GM19035 (cell line): ENCODE measurements around the gene TIAM2.
"Not testable (repeated sequence)": the region's sequence is repeated elsewhere in the genome, so short reads cannot be mapped to it uniquely, and the experiment has no call there.

ENCODE experiments used
- ATAC-seq: cut with Tn5 transposase; IDR thresholded peaks from one replicate; pipeline ENCODE4 v1.9.1; 2021; ENCODE audit not compliant: unreplicated experiment

TIAM2 gene

DNA sequence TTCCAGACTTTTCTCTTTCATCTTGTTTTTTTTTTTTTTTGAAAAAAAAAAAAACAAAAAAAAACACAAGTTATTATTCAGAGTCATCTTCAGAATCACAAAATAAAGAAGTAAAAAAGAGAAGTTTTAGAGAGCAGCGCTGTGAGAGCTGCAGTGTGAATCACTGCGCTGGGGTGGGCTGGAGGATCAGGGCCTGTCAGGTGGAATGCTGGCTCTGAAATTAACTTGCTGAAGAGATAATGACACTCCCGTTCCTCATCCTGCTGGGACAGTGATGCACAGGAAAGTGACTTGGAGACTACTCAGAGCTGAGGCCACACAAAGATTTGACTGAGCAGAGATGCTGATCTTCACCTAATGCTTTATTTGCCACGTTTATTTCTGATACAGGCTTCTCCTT lies 226.0 kb downstream of the TIAM2 start:
- no peak for ATAC-seq

- no peak for ATAC-seq
Measured at GRCh38 chr6:155222506-155222905, 227.4 kb downstream of the TIAM2 start.

DNA sequence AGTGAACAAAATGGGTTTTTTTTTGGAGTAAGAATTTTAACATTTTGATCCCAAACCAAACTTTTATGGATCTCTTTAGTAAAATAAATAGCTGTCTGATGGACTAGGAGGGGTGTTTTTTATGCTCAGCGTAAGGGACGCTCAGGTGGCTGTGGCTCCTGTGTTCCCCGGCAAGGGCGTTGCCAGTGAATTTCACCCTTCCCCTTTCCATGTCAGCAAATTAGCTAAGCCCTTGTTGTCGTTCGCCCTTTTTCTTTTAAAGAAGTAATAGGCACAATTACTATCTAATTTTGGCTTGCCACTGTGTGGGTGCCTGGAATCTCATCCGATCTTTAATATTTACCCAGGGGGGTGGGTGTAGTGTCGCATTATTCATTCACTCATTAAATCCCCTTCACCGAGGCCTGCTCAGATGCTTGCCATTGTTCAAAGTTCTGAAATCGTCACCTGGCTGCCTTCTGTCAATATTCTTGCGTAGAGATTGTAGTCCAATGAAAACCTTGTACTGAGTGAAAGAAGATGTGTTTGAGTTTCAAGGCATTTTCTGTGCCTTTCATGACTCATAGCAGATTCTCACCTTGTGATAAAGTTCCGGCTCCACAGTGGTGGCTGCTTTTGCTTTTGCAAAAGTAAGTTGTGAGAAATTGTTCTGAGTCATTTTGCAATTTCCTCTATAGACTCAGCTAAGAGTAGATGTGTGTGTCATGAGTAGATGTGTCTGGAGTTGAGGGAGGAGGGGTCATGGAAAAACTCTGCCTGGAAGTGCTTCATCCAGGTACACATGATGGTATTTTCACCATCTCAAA lies 228.7 kb downstream of the TIAM2 start:
- ATAC-seq, result peak; percentile 96

- ATAC-seq, result no peak
Measured at GRCh38 chr6:155224618-155225017, 229.5 kb downstream of the TIAM2 start.

DNA sequence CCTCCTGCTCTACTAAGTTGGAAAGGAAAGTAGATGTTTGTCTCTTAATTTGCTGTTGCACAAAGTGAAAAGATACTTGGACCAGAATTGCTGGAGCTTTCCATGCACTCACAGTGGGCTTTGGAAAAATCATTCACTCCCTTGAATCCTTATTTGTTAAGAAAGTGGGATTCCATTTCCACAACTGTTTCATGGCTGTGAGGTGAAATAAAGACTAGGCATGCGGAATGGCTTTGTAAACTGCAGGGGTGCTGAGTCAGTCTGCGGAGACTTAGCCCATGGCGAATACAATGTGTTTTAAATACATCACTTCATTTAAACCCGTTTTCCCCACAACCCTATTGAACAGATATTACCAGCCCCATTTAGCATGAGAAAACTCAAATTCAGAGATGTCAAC lies 231.9 kb downstream of the TIAM2 start:
- no peak for ATAC-seq

DNA sequence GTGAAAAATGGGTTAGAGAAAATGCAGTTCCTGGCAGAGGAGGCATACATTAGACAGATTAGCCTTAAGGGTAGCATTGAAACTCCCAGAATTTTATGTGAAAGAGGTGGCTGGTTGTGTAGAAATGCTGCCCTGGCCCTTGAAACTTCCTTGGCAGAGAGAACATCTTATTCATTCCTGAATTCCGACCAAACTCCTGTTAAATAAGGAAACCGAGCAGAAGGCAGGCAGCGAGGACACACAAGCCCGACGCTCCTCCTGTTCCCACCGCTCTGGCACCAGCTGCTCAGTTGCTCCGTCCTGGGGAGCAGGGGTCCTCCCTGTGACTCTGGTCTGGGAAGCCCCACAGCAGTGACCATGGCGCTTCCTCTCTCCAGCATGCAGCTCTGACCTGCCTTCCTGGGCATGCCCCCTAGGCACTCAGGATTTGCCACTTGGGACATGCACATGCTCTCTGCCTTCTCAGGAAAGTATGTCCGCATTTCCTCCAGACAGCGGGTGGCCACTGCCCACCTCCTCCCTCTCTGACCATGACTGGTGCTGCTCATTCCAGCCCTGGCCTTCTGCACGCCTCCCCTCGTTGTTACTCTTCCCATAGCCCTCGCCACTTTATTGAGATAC lies 233.5 kb downstream of the TIAM2 start:
- no peak for ATAC-seq

GRCh38 chr6:155230975-155231374 lies 235.9 kb downstream of the TIAM2 start:
- not testable (repeated sequence) for ATAC-seq

DNA sequence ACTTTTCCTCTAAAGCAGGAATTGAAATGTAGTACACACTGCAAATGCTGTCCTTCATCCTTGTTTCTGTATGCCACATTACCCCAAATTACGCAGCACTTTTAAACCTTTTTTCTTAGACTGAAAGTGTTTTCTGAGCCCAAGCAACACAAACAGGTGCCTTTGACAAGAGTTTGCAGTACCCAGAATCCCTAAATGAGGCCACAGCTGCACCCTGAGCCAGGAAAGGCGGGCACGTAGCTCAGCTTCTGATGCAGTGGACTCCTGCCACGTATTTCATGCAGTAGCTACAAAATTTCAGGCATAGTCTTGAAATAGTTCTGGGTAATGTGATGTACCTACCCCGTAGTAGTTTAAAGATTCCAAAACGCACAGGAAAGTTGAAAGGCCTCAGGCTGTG lies 237.7 kb downstream of the TIAM2 start:
- ATAC-seq, result no peak

DNA sequence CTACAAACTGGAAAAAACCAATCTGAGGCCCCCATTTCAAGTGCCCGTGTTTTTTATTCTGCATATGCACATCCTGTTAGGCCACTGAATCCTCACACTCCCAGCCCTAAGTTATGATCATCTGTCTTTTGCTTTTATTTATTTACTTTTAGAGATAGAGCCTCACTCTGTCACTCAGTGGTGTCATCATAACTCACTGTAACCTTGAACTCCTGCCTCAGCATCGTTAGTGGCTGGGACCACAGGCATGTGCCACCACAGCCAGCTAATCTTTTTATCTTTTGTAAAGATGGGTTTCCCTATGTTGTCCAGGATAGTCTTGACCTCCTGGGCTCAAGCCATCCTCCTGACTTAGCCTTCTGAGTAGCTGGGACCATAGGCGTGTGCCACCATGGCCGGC lies 239.1 kb downstream of the TIAM2 start:
- no peak for ATAC-seq

- no peak for ATAC-seq
Measured at GRCh38 chr6:155234687-155235086, 239.6 kb downstream of the TIAM2 start.

- no peak for ATAC-seq
Measured at GRCh38 chr6:155235087-155235486, 240.0 kb downstream of the TIAM2 start.

GRCh38 chr6:155237613-155238012 lies 242.5 kb downstream of the TIAM2 start:
- ATAC-seq, result no peak

GRCh38 chr6:155240905-155241600 lies 245.9 kb downstream of the TIAM2 start:
- ATAC-seq, result no peak

DNA sequence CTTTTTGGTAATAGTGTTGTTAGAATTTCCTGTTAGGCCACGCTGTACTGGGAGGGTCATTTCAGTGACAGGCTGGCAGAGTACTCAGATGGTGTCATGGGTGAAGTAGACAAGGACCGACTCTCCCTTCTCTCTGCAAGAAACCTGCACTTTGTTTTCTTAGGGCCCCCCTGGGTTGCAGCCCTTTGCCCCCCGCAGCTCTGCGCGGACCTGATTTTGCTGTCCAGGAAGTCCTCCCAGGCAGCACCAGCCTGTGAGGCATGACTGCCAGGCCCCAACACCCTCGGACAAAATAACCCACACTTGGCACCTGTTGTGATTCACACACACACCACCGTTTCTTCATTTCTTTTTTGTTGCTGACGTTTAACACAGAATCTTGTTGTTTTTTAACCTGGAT lies 246.9 kb downstream of the TIAM2 start:
- ATAC-seq, result no peak

DNA sequence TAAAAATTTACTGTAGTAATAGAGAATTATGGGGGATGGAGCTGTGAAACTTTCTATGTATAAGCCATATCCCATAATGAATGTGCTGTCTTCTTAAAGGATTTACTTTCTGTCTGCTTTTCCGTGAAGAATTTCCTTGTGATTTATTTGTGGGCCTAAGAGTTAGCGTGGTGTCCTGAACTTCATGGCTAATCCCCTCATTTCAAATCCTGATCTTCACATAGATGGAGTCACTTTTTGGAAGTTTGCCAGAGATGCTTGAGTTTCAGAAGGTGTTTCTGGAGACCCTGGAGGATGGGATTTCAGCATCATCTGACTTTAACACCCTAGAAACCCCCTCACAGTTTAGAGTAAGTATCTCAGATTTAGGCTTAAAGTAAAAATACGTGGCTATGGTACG lies 249.3 kb downstream of the TIAM2 start:
- ATAC-seq, result no peak

DNA sequence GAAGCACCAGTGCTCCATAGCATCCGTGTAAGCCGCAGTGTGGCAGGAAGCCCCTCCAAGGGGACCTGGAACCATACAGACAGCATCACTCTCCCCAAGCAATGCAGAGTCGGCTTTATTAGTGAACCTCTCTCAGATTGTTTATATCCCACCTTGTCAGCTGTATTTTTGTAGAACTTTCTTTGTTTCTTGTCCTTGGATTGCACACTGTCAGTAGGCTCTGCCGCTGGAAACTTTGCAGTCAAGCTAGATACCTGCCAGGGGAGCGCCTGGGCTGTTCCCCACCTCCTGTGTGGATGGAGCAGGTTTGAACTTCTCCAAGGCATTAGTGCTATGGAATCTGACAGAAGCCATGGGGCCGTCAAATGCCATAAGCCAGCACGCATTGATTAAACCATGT lies 250.1 kb downstream of the TIAM2 start:
- ATAC-seq, result no peak

GRCh38 chr6:155245831-155246230 lies 250.7 kb downstream of the TIAM2 start:
- no peak for ATAC-seq

DNA sequence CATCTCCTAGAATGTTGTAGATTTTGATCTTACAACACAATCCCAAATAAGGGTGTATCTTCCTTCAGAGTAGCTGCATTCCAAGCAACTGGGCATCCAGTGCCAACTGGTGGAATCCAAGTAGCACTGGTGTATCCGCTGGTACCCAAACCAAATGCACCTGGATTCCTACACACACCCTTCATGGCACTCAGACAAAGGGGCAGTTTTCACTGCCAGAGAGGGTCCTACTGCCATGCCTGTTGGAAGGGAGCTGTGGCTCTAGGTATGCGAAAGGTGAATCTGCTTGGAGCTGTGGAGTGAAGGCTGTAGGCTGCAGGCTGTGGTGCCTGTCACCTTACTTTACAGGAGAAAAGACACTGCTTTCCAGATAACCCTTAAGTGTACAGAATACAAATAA lies 251.7 kb downstream of the TIAM2 start:
- ATAC-seq, result no peak

- ATAC-seq, result no peak
Measured at GRCh38 chr6:155247618-155248007, 252.5 kb downstream of the TIAM2 start.

DNA sequence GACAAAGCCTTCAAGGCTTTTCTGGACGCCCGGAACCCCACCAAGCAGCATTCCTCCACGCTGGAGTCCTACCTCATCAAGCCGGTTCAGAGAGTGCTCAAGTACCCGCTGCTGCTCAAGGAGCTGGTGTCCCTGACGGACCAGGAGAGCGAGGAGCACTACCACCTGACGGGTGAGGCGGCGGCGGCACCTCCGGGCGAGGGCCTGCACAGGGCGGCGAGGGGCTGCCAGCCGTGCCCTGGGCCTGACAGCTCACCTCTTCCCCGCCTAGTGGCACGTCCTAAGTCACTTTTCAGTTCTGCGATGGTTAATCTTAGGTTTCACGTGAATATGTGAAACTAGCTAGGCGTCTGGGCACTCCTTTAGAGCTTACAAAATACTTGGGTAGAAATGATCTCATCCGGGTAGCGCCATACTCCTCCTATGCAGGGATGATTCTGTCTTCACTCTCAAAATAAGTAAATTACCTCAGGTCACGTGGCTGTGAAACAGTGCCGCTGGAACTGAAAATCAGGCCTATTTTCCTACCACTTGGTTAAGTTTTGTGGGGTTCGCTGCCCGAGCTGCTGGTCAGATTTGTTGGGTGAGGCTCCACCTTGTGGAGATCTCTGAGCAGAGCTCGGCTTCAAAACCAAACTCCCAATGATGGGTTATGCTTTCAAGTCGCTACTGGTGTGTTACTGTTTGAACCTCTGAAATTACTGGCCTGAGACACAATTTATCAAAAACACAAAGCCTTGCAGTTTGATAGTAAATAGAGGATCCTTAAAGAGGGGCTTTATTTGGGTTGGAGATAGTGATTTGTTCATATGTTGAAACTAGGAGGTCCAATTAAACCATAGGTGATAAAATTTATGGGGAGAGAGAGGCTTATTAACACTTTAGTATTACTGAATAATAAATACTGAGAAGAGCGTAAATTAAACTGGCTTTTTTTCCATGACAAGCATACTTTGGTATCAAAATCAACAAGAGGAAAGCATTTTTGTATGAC lies 253.2 kb downstream of the TIAM2 start:
- peak; percentile 64 for ATAC-seq
